Measurements from ENCODE around the gene FZR1. TPM values are rescaled to one million over a fixed set of nuclear protein-coding genes. Genes with fewer than 3 reads are reported as not detected.
"Not testable (repeated sequence)": the region's sequence is repeated elsewhere in the genome, so short reads cannot be mapped to it uniquely, and the experiment has no call there.

The FZR1 gene
- total RNA-seq, 2 donors from 2014 or later: 19.5 to 22.6 TPM

DNA sequence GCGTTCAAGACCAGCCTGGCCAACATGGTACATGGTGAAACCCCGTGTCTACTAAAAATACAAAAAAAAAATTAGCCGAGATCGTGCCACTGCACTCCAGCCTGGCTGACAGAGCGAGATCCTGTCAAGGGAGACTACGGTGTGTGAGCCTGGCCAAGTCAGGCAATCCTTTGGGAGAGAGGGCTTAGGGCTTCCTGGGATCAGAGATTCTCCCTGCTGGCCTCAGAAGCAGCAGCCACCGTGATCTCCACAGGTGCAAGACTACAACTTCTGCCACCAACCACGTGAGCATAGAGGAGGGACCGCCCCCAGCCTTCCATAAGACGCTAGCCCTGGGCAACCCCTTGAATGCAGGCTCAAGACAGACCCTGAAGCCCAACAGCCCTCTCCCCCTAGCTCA, 43.7 kb downstream of the FZR1 start:
- ATAC-seq (no peak), DNase-seq (no peak)
- intact Hi-C loops (cut with DNase I): loop anchor here (10.0 kb wide), 1 partner anchor 155 kb away; the partner anchor contains the start of genes PIP5K1C (in 2 of the 2) and TJP3 (in 2 of the 2)

DNA sequence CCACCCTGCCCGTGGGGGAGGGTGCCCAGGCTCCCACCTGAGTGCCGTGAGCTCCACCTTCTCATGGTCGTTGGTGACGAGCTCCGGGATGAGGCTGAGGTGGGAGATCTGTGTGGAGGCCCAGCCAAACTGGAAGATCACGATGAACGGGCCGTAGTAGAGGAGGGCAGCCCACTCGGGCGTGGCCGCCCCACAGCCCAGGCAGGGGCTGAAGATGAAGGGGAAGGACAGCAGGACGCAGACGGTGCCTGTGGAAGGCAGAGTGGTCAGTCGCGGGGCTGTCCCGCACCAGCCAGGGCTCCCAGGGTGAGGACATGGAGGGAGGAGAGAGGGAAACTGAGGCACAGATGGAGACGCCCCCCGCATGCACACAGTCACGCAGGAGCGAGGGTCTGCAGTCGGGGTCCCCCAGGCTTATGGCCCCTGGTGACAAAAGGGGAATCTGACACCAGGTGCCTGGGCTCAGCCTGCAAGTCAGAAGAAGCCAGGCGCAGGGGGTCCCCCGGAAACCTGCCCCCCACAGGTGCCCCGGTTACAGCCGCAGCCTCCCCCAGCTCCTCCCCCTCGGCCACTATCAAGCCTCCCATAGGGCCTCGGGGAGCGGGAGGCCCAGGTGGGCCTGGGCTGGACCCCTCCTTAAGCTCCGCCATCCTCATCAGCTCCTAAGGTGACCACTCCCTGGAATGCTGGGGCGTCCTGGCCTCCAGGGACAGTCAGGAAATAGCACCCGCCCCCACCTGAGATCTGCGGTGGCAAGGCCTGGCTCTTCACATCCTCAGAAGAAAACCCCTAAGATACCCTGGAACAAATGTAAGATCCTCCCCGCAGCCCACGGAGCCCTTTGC, 45.1 kb downstream of the FZR1 start:
- intact Hi-C loops (cut with DNase I): no loop called here
- ATAC-seq (no peak), DNase-seq (no peak)

DNA sequence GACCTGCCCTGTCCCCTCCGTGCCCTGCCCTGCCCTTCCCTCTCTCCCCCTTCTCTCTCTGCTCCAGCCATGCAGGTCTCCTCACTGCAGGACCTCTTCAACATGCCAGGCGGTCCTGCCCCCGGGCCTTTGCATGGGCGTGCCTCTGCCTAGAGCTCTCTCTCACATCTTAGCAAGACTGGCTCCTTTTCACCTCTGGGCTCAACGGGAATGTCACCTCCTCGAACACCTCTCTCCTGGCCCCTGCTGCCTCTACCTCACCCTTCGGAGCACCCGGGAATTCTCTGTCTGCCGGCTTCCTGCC, 45.6 kb downstream of the FZR1 start:
- intact Hi-C loops (cut with DNase I): no loop called here
- ATAC-seq: no peak
- no peak for DNase-seq

DNA sequence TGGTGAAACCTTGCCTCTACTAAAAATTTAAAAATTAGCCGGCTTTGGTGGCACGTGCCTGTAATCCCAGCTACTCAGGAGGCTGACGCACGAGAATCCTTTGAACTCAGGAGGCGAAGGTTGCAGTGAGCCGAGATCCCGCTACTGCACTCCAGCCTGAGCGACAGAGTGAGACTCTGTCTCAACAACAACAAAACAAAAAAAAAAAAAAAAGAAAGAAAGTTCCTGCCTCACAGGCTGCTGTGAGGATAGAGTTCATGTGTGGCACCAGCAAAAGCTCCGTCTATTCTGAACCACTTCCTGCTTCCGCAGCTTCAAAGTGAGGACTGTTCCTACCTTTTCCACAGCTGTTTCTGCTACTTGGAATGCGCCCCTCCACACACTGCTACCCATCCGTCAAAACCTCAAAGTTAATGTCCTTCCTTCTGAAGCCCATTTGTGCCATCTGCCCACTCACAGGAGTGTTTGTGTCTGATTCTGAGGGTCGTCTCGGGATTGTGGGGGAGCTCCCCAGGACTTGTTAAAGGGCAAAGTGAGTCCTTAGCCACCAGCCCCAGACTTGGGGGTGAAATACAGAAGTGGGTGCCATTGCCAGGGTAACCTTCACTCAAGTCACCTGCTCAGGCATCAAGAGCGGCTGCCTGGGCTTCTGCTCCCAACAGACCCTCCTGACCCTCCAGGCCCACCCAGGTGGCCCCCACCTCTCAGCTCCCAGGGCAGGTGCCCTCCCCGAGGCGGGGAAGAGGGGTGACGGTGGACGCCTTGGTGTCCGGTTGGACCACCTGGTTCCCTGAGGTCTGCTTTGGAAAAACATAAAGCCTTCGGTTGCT, 48.4 kb downstream of the FZR1 start:
- intact Hi-C loops (cut with DNase I): loop anchor here in 1 of 2 donors (5.0 kb wide), 1 partner anchor 63 kb away; no protein-coding TSS in a partner anchor
- ATAC-seq (no peak), DNase-seq (no peak)

DNA sequence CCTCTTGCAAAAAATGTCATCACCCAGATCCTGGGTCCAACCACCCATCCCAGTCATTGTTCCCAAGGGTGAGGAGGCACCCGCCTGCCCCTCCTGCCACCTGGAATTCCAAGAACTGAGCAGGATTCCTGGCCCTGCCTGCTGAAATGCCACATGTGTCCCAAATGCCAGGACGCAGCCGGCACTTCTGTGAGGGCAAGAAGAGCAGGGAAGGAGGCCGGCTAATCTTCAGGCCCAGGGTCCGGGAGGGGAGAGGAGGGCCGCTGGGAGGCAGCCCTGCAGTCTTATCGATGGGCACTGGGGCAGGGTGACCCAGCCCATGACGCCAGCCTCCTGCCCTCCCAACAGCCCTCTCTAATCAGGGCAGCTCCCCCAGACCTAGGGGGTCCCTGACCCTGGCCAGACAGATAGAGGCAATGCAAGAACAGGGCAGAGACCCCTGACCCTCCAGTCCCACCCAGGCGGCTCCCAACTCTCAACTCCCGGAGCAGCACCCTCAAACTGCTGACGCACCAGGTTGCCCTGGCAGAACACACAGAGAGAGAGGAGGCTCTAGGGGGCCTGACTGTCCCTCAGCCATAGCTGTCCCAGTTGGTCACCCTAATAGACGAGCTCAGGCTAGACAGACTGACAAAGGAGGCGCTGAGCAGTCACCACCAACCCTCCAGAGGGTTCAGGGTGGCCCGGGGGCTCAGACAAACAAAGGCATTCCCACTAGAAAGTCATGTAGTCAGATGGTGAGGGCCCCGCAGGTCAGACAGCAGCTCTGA, 49.7 kb downstream of the FZR1 start:
- intact Hi-C loops (cut with DNase I): loop anchor here in 1 of 2 donors (5.0 kb wide), 1 partner anchor 61 kb away; no protein-coding TSS in a partner anchor
- no peak for DNase-seq
- ATAC-seq: no peak

DNA sequence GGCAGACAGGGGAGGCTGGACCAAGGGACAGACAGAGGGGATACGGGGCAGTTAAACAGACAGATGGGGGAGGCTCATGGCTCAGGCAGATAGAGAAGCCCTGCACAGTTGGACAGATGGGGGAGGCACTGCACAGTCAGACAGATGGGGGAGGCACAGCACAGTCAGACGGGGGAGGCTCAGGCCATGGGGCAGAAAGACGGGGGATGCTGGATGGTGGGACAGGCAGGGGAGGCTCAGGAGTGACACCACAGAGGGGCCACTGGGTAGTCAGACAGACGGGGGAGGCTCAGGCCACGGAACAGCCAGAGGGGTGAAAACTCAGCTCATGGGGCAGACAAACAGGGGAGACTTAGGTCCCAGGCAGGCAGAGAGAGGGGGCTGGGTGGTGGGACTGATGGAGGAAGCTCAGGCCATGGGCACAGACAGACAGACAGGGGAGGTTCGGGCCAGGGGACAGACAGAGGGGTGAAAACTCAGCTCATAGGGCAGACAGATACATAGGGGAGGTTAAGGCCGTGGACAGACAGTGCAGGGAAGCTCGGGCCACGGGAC, 50.4 kb downstream of the FZR1 start:
- DNase-seq: no peak
- ATAC-seq: no peak
- intact Hi-C loops (cut with DNase I): loop anchor here in 1 of 2 donors (5.0 kb wide), 1 partner anchor 61 kb away; no protein-coding TSS in a partner anchor

DNA sequence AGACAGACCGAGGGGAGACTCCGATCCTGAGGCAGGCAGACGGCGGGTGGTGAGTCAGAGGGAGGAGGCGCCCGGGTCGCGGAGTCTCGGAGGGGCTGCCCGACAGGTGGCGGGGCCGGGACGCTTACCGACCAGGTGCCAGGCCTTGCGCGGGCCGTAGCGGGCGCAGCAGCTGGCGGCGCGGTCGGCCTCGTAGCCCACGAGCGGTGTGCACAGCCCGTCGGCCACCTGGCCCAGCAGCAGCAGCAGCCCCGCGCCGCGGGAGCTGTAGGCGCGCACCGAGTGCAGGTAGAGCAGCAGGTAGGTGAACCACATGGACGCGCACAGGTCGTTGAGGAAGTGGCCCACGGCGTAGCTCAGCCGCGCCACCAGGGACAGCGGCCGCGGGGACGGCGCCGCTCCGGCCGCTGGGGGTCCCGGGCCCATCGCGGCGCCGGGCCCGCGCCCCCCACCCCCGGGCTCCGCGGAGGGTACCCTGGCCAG, 50.9 kb downstream of the FZR1 start:
- ATAC-seq (peak; percentile 6 to 8), DNase-seq (no peak)
- intact Hi-C loops (cut with DNase I): loop anchor here in 1 of 2 donors (5.0 kb wide), 1 partner anchor 60 kb away; no protein-coding TSS in a partner anchor

DNA sequence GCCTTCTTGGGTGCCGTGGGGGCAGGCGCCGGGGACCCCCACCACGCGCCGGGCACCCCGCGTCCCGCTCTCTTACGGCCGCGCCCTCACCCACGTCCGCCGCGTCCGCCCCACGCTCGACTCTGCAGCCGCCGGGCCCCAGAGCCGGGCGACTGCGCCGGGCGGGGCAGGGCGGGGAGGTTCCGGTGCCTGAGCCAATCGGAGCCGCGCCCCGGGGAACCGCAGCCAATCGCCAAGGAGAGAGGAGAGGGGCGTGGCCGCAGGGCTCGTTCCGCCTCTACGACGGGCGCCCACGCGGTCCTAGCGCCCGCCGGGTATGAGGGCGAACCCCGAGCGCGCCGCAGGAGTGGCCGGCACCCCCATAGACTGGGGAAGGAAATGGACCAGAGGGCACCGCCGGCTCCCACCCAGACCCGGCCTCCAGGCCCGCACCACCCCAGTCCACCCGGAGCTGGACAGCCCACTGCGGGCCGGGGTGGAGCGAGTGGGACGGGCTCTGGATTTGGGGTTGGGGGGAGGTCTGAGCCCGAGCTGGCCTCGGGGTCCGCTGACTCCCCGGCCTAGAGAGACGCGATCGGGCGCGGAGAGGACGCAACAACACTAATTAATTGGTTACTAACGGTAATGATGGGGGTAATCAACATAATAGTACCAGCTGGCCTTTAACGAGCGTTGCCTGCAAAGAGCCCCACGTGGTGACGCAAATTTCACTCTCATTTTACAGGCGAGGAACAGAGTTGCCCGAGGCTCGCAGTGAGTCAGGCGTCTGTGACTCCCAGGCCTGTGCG, 51.5 kb downstream of the FZR1 start, which contains the start of gene MFSD12:
Gene MFSD12 (minus strand): TSS at position 126 of the 788 bp plus-strand sequence. CDS start 183 bp downstream, outside the sequence.
- peak; percentile 98 to 99 for ATAC-seq
- DNase-seq: peak; percentile 96
- intact Hi-C loops (cut with DNase I): loop anchor here in 1 of 2 donors (5.0 kb wide), 1 partner anchor 60 kb away; no protein-coding TSS in a partner anchor

DNA sequence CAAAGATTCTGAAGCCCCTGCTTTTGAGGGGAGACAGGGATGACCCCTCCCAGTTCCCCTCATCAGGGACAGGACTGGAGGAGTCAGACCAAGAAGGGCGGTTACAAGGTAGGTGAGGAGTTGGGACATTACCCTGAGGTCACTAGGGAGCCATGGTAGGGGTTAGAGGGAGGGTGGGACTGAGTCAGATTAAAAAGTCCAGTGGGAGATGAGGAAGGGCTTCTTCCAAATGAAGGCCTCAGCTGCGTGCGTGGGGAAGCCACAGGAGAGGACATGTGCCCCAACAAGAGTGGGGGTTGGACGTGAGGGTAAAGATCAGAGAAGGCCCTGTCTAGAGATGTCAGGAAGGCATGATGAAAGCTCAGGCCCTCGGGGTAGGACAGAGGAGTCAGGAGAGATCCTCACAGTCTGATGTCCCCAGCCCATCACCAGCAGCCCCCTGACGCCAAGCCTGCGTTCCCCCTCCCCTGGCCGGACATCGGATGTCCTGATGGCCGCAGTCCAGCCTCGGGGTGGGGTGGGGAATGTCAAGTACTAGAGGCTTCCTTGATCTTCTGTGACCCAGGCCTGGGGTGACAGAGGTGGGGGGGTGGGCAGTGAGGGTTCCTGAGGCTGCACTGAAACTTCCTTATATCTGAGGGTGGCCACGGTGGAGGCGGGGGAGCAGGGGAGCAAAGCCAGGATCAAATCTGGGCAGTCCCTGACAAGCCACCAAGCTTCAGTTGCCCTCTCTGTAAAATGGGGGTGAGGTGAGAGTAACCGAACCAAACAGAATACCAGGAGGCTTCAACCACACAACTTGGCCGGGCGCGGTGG, 57.8 kb downstream of the FZR1 start:
- intact Hi-C loops (cut with DNase I): no loop called here
- ATAC-seq: no peak
- DNase-seq: no peak

DNA sequence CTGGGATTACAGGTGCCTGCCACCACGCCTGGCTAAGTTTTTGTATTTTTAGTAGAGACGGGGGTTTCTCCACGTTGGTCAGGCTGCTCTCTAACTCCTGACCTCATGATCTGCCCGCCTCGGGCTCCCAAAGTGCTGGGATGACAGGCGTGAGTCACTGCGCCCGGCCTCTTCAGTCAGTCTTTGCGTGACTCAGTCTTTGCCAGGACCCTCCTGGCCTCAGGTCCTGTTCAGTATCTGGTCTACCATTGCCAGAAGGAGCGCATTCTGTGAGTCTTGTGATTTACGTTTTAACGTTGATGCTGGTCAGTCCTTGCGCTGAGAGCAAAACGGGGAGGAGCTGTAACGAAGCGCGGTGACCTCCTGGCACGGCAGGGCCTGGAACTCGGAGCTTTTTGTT, 59.0 kb downstream of the FZR1 start:
- no peak for ATAC-seq
- intact Hi-C loops (cut with DNase I): no loop called here
- no peak for DNase-seq

DNA sequence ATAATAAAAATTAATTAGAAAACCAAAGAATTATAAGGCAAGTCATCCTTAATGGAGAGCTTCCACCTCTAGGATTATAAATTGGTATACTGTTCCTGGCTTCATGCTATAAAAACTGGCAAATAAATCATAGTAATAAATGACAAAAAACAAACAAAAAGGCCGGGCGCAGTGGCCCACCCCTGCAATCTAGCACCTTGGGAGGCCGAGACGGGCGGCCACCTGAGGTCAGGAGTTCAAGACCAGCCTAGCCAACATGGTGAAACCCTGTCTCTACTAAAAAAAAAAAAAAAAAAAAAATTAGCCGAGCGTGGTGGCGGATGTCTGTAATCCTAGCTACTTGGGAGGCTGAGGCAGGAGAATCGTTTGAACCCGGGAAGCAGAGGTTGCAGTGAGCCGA, 63.9 kb downstream of the FZR1 start:
- DNase-seq; intact Hi-C loops (cut with DNase I); ATAC-seq: not testable (repeated sequence)

DNA sequence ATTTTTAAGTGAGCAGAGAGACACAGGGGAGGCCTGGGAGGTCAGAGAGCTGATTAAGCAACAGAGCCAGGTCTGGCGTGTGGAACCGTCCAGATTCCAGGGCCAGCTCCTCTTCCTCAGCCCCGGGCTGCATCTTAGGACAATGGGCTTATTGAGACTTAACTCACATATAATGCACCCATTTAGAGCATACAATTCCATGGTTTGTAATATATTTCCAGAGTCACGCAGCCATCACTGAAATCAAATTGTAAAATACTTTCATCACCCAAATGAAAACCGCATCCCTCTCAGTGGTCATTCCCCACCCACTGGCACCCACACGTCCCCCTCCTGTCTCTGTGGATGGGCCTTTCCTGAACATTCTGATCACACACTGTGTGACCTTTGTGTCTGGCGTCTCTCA, 64.5 kb downstream of the FZR1 start:
- ATAC-seq (no peak), DNase-seq (no peak)
- intact Hi-C loops (cut with DNase I): no loop called here

DNA sequence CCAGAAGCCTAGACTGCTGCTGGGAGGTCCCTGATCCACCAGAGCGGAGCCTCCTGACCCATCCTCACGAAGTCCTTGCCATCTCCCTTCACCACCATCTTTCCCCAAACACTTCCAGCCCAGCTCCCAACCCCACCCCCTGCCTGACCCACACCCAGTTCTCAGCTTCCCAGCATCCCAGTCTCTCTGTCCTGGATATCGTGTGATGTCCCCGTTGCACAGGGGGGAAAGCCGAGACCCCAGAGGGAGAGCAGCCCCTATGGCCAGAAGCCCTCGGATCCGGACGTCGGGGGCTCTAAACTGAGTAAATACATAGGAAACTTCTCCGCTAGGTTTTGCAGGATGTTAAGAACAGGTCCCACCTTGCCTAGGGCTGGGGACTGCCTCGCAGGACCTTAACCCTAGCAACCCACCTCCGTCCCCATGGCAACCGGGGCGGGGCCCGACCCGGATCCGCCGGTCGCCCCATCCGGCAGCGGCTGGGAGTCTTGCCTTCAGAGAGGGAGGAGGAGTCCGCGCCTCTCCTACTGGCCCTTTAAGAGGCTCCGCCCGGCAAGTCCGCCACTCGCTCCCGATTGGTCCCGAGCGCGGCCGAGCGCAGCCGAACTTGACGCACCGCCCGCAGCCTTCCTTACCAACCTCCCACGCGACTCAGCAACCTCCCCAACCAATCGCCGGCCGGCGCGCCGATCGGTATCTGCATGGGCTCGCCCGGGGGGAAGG, 66.2 kb downstream of the FZR1 start:
- ATAC-seq (peak; percentile 96 to 97), DNase-seq (peak; percentile 100)
- intact Hi-C loops (cut with DNase I): no loop called here

DNA sequence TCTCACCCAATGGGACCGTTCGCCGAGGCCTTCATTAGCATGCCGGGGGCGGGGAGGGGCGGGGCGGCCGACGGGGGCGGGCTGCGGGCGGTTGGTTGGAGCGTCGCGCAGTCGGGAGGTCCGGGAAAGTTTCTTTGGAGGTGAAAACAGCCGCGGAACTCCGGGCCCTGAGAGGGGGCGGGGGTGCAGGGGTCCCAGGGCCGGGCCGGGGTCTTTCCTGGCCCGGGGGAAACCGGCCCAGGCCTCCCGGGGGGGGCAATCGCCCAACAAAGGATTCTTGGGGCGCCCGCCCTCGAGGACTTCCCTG, 66.7 kb downstream of the FZR1 start, which contains the start of gene HMG20B:
Gene HMG20B (plus strand): TSS at position 90 of the 307 bp plus-strand sequence. CDS start 366 bp downstream, outside the sequence.
- no peak for DNase-seq
- intact Hi-C loops (cut with DNase I): no loop called here
- no peak for ATAC-seq

DNA sequence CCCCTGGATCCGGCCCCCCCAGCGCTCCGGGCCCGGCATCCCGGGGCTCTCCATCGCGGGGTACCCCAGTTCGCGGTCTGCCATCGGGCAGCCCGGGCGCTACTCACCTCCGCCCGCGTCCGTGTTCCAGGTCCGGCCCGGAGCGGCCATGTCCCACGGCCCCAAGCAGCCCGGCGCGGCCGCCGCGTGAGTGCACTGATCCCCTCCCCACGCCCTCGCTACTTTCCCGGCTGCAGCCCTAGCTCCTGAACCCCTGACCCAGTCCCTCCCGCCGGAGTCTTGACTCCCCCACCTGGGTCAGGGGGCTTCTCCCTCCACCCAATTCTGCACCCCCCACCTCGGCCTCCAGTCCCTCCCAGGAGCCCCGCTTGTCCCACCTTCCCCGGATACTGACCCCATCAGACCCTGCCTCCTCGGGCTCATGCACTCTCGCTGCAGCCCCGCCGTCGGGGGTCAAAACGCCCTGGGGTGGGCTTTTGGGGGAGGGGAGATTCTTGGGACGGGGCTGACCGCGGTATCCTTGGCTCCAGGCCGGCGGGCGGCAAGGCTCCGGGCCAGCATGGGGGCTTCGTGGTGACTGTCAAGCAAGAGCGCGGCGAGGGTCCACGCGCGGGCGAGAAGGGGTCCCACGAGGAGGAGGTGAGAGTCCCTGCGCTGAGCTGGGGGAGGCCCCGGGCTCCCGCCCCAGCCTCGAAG, 67.2 kb downstream of the FZR1 start:
- ATAC-seq: peak; percentile 4 to 8
- DNase-seq: peak; percentile 57
- intact Hi-C loops (cut with DNase I): no loop called here

Measured in left cardiac atrium (tissue), 4 donors.